A673 (cell line): ENCODE data around the gene CIAO3. TPM values are rescaled to one million over a fixed set of nuclear protein-coding genes. Genes with fewer than 3 reads are reported as not detected.

Experiments
- BruUV-seq: library from RNA; stranded (reverse); fragments of 400-500 nt; replicated peaks from 2 replicates; lab custom pipeline; 2021; lab: Mats Ljungman, UMichigan
- CTCF ChIA-PET: fragments of 300-600 bp; sonication (Branson Sonifier 250); formaldehyde crosslinking; loops from one replicate; lab custom pipeline; 2022; ENCODE audit warnings: antibody characterized with exemption; lab: Charles Lee
- POLR2A ChIA-PET: fragments of 300-600 bp; sonication (Branson Sonifier 250); formaldehyde crosslinking; loops from one replicate; lab custom pipeline; 2022; ENCODE audit warnings: antibody characterized with exemption; ENCODE audit not compliant: low non-redundant PET; lab: Charles Lee
- DNase-seq: peaks from one replicate; pipeline ENCODE4 v3.0.0-alpha.2; 2015; ENCODE audit warnings: low spot score
- H3K27ac ChIP-seq: fragments of 200-600 bp; sonication (generic); 2 replicates; pipeline ENCODE4 v1.5.1; 2016; ENCODE audit warnings: mixed run types, low read depth, mild to moderate bottlenecking, mixed read lengths, antibody characterized with exemption, low read length; ENCODE audit not compliant: poor library complexity, severe bottlenecking
- H3K27me3 ChIP-seq: fragments of 200-600 bp; sonication (generic); replicated peaks from 2 replicates; pipeline ENCODE4 v1.6.1; 2017; ENCODE audit warnings: mixed run types, low read depth, mild to moderate bottlenecking, mixed read lengths, antibody characterized with exemption, low read length; ENCODE audit not compliant: insufficient read depth, poor library complexity
- H3K36me3 ChIP-seq: fragments of 200-600 bp; sonication (generic); 2 replicates; pipeline ENCODE4 v1.6.1; 2016; ENCODE audit warnings: mixed run types, mild to moderate bottlenecking, mixed read lengths, antibody characterized with exemption, low read length; ENCODE audit not compliant: insufficient read depth, poor library complexity, severe bottlenecking
- H3K4me1 ChIP-seq: fragments of 200-600 bp; sonication (generic); 2 replicates; pipeline ENCODE4 v1.6.1; 2017; ENCODE audit warnings: mixed run types, mild to moderate bottlenecking, mixed read lengths, antibody characterized with exemption, low read length; ENCODE audit not compliant: insufficient read depth, poor library complexity, severe bottlenecking
- H3K4me3 ChIP-seq: fragments of 200-600 bp; sonication (generic); 2 replicates; pipeline ENCODE4 v1.5.1; 2016; ENCODE audit warnings: low read depth, mixed run types, mild to moderate bottlenecking, mixed read lengths, low read length; ENCODE audit not compliant: poor library complexity, severe bottlenecking
- H3K9me3 ChIP-seq: fragments of 200-600 bp; sonication (generic); 2 replicates; pipeline ENCODE4 v1.6.1; 2016; ENCODE audit warnings: mixed run types, low read depth, mild to moderate bottlenecking, mixed read lengths, antibody characterized with exemption, low read length; ENCODE audit not compliant: poor library complexity, severe bottlenecking
- EZH2 ChIP-seq: fragments of 200-600 bp; sonication (generic); IDR thresholded peaks from 2 replicates; pipeline ENCODE4 v1.6.1; 2017; ENCODE audit warnings: borderline replicate concordance, low read depth, mild to moderate bottlenecking, mixed read lengths, antibody characterized with exemption, low read length; ENCODE audit not compliant: poor library complexity, severe bottlenecking
- intact Hi-C: fragments of 100-400 bp; cut with micrococcal nuclease; formaldehyde crosslinking; loops from one replicate; pipeline ENCODE4 v1.10.0; 2022; ENCODE audit not compliant: unreplicated experiment
- total RNA-seq: library from RNA; stranded (reverse); gene quantifications from 2 replicates; pipeline ENCODE4 v1.2.3, GENCODE V29; 2021
- TF ChIP-seq, protein P1 (sequence below): fragments of 300-800, 200-600 bp; sonication (generic); conservative IDR thresholded peaks from 2 replicates; pipeline ENCODE4 v1.5.1; 2017; ENCODE audit warnings: low read depth, mild to moderate bottlenecking, antibody characterized with exemption, low read length, moderate library complexity, mixed read lengths

The CIAO3 gene
- total RNA-seq, 1 experiment from 2014 or later, result 48.4 TPM

DNA sequence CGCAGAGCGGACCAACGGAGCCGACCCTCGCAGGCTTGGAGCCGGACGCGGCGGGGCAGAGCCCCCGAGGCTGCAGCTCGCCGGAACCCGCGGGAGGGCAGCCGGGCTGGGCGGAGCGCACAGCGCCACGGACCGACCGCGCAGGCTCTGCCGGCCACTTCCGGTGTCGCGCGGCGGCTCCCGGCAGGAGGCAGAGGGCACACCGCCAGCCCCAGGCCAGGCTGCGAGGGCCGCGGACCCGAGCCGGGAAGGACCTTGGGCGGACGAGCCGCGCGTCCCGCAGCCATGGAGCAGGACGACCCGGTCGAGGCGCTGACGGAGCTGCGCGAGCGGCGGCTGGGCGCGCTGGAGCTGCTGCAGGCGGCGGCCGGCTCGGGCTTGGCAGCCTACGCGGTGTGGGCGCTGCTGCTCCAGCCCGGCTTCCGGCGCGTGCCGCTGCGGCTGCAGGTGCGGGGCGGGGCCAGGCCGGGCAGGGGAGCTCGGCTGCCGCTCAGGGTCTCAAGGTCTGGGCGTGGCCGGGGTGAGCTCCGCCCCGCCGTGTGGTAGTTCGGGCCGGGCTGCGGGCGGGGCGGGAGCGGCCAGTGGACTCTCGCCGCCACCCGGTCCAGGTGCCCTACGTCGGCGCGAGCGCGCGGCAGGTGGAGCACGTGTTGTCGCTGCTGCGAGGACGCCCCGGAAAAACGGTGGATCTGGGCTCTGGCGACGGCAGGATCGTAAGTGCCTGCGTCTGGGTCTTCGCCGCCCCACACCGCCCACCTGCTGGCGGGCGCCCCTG is 19.6 kb downstream of the CIAO3 start, which contains the start of gene ANTKMT:
Gene ANTKMT, plus strand, starts transcription at position 157 of the 775 bp plus-strand sequence. Its CDS starts 129 bp downstream, at position 286.
- POLR2A ChIA-PET, result no interaction called here
- H3K27ac ChIP-seq, result peak within 1 kb of the TSS; percentile 83
- intact Hi-C loops, result no loop called here

DNA sequence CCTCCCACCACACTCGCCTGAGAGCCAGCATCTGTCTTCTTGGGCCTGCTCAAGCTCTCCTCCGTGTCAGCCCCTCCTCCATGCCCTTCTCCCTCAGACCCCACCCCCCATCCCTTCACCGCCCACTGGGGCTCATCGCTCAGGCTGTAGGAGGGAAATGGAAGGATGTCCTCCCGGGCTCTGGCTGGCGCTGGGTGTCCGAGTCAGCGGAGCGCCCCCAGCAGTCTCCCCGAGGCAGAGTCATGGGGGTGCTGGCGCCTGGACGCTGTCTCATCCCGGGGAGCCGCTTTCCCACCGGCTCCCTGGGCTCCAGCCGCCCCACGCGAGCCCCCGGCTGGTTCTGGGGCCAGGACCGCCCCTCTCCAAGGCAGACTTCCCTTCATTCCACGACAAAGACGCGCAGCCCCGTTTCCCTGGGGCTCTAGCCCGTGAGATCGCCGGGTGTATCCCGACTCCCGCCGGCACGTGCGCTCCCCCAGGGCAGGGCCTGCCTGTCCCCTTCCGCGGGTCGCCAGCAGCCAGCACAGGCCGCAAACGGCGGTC is 20.3 kb downstream of the CIAO3 start:
- POLR2A ChIA-PET, result no interaction called here
- DNase-seq, result peak; percentile 81
- TF ChIP-seq EZH2, result no peak
- TF ChIP-seq, protein P1, sequence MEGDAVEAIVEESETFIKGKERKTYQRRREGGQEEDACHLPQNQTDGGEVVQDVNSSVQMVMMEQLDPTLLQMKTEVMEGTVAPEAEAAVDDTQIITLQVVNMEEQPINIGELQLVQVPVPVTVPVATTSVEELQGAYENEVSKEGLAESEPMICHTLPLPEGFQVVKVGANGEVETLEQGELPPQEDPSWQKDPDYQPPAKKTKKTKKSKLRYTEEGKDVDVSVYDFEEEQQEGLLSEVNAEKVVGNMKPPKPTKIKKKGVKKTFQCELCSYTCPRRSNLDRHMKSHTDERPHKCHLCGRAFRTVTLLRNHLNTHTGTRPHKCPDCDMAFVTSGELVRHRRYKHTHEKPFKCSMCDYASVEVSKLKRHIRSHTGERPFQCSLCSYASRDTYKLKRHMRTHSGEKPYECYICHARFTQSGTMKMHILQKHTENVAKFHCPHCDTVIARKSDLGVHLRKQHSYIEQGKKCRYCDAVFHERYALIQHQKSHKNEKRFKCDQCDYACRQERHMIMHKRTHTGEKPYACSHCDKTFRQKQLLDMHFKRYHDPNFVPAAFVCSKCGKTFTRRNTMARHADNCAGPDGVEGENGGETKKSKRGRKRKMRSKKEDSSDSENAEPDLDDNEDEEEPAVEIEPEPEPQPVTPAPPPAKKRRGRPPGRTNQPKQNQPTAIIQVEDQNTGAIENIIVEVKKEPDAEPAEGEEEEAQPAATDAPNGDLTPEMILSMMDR, result peak; percentile 38; the same call in 1 of the 2 replicates
- CTCF ChIA-PET, result interaction anchor here (1.2 to 1.9 kb wide), 2 partner anchors 10 to 67 kb away, joined by 5 to 8 read pairs; partner anchors contain the start of gene RPUSD1
- intact Hi-C loops, result no loop called here
- no TSS peak for BruUV-seq
- no peaks in the 10 kb centered on the region for H3K9me3 ChIP-seq
- peaks cover 8% of the 10 kb centered on the region for H3K4me1 ChIP-seq
- H3K27ac ChIP-seq, result peak overlapping the region; percentile 83
- no peaks in the 10 kb centered on the region for H3K36me3 ChIP-seq
- H3K27me3 ChIP-seq, result peaks cover 27% of the 10 kb centered on the region
- peak overlapping the region; percentile 69 for H3K4me3 ChIP-seq

More for the DNA sequence above, 19.6 kb downstream of the CIAO3 start, which contains the start of gene ANTKMT:
- Histone ChIP-seq H3K9me3 (no peaks in the 10 kb centered on the region), H3K27me3 (peaks cover 20% of the 10 kb centered on the region), H3K4me1 (peaks cover 8% of the 10 kb centered on the region), H3K4me3 (peak within 1 kb of the TSS; percentile 69), H3K36me3 (no peaks in the 10 kb centered on the region)
- no TSS peak for BruUV-seq
- DNase-seq, result peak; percentile 90
- CTCF ChIA-PET, result interaction anchor here (0.6 to 1.9 kb wide), 3 partner anchors 9 to 35 kb away, joined by 3 to 8 read pairs (median 4); no protein-coding TSS in a partner anchor
- no peak for TF ChIP-seq EZH2
- TF ChIP-seq, protein P1, result no peak

DNA sequence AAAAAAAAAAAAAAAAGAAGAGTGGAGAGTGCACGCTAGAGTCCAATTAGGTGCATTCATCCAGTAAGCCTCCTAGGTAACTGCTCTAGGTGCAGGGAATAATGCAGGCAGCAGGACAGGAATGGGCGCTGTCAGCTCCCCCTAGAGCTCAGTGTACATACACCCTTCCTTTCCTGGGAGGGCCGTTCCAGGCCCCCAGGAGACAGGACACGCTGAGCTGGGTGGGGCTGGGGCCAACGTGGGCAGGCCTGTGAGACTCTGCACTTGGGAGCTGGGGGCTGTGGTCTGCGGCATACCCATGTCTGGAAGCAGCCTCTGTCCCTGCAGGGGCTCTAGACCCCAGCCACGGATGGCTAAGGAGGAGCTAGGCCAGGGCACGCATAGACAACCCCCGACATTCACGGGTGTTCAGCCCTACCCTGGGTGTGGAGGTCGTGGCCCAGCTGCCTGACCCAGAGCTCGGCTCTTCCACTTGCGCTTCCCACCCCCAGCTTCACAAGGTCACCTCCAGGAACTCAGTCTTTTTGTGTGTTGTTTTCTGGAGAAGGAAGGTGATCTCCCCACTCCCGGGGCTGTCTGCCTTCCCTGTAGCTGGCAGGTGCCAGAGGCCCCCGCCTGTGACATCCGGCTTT is 20.9 kb downstream of the CIAO3 start:
- Histone ChIP-seq H3K36me3 (no peaks in the 10 kb centered on the region), H3K27me3 (peaks cover 31% of the 10 kb centered on the region), H3K27ac (peak overlapping the region; percentile 83), H3K4me3 (peak overlapping the region; percentile 69), H3K4me1 (peaks cover 8% of the 10 kb centered on the region), H3K9me3 (no peaks in the 10 kb centered on the region)
- intact Hi-C loops, result loop anchor here (10.0 kb wide), 1 partner anchor 335 kb away; no protein-coding TSS in a partner anchor
- DNase-seq, result peak; percentile 39
- ChIA-PET CTCF (interaction anchor here (0.6 to 1.9 kb wide), 4 partner anchors 10 to 294 kb away, joined by 5 to 8 read pairs (median 8); partner anchors contain the start of gene RPUSD1), POLR2A (no interaction called here)
- TF ChIP-seq, protein P1, result 0 out of 2 replicates have a peak, but pooled peaks have one; percentile 26
- no peak for TF ChIP-seq EZH2
- no TSS peak for BruUV-seq
